NCI-H2196 treated with DMSO at 0.1 percent for 48 hours (cell line): ENCODE measurements around the gene NR3C2.

Experiments used
- DNase-seq: peaks from one replicate; lab custom pipeline; 2025; ENCODE audit not compliant: unreplicated experiment; lab: John Stamatoyannopoulos, UW

The NR3C2 gene

DNA sequence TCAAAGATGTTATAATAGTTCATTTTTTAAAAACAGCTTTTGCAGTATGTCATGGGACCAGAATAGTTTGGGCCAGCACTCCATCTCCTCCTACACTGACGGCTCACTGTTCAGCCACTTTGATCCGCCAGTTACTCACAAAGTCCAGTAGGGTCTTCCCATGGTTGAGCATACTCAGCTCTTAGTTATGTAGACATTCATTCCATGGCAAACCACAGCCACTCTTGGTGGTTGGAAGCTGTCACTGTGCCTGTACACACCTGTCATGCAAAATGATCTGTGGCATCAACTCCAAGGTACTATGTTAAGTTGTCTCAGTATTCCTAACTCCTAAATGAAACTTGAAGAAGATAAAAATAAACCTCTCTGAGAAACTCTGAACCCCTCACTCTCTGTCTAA is 127.2 kb downstream of the NR3C2 start:
- DNase-seq: no peak

DNA sequence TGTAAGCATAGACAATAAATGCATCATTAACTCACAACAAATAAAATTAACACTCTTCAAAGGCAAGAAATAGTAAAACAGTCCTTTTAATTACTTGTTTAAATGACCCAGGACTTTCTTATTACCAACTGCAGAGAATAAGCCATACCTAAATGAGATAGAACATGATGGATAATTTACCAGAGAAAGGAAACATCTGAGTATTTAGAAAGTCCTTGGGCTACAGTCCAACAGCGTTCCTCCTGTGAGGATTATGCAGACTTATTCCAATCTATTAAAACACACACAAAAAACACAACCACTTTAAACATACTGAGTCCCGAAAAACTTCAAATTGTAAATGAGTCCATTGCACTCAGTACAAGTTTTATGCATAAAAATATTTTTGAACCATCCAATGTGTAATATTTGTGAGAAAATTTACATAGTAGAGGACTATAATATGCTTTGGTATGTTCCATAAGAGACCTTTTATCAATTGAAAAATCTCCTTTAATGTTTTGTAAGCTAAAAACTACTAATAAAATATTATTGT is 129.2 kb downstream of the NR3C2 start:
- DNase-seq: no peak

DNA sequence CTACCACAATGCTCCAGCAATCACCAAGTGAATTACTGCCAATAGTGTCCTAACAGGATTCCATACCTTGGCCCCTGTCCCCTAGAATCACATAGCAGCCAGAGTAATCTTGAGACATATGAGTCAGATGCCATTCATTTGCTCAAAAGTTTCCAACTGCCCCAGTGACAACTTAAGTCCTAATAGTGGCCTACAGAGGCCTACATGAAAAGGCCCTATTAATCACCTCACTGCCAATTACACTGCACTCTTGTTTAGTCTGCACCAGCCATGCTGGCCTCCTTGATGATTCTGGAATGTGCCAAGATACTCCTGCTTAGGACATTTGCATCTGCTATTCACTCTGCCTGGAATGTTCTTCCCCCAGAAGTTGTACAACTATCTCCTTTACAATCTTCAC is 130.7 kb downstream of the NR3C2 start:
- DNase-seq: no peak

DNA sequence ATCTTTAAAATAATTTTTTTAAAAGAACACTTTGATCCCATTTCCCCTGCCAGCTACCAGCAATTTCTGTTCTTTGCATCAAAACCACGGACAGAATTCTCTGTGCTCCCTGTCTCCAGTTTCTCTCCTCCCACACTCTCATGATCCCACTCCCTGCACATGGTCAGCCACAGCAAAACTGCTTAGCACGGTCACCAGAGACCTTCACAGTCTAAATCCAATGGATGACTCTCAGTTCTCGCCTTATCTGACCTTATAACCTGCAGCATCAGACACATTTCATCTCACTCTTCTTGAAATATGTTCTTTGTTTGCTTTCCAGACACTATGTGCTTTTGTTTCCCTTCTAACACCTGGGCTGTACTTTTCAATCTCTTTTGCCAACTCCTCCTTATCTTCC is 131.5 kb downstream of the NR3C2 start:
- no peak for DNase-seq

DNA sequence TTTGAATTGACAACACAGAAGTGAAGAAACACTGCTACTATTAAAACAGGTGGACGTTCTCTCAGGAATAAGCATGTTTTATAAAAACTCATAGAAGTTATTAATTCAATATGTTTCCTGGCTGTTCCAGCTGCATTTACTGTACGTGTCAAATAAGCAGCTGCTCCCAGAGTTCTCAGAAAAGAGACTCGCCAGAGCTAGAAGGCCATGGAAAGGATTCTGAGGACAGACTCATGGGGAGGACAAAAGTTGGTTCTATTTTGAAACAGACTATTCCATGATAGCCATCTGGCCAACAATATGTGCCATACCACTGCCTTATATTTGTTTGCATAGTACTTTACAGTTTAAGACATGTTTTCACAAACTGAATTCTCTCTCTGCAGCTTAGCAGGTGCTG is 136.5 kb downstream of the NR3C2 start:
- DNase-seq: no peak

DNA sequence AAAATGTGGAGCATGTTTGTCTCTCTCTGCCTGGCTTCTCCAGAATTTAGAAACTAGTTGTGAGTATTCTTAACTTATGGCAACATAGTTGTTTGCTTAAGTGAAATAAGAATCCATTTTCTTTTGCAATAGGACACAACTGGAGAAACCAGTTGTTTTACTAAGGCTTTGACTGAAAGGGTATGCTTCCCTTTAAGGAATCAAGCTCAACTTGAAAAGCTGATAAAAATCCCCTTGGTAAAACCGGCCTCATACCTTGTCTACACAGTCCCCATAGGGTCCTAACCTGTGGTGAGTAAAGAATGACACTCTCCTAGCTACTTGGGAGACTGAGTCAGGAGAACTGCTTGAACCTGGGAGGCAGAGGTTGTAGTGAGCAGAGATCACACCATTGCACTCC is 139.8 kb downstream of the NR3C2 start:
- no peak for DNase-seq

DNA sequence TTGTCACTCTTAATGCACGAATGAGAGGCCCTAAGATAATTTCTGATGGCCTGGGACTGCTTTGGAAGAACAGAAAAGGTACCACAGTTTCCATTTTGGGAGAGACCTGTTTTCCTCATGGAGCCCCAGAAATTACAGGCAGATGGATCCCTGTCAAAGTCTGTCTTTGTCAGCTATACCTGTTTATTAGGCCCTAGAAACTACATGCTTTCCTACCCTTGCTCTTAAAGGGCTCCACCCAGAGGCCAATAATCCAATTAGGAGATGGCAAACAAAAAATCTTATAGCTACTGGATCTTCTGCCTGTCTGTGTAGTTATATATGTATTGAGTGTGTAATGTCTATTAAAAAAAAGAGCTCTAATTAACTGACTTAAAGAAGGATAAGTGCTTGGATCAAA is 141.3 kb downstream of the NR3C2 start:
- DNase-seq: no peak

DNA sequence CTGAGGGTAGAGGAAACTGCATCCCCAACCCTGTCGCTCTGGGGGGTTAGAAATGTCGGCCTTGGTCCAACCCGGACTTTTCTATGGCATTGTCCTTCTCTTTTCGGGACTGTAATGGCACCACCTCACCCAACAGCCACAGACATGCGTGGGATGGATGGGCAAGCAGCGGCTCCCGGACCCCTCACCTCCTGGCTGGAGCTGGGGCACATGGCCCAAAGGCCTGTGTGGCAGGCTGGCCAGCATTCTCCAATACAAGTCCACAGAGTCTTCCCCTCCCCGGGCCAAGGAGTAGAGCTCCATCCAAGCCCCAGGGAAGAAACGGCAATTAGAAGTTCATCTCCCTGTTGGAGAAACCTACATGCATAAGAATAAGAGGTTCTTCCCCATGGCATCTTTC is 142.9 kb downstream of the NR3C2 start:
- no peak for DNase-seq

DNA sequence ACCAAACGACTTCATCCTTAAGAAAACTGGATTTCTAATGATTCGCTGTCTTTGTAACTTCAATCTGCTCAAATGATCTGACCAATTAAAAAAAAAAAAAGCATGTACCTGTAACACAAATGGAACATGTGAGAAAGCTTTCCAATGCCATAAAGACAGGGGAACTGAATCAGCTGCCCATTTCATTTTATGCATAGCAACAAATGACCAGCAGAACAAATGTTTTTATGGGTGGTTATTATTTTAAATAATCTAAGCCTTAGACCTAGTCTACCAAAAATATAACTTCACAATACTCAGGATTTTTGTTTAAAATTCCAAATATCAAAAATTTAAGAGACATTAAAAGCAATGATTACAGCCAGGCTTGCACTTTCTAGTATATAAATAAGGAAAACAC is 145.7 kb downstream of the NR3C2 start:
- no peak for DNase-seq

DNA sequence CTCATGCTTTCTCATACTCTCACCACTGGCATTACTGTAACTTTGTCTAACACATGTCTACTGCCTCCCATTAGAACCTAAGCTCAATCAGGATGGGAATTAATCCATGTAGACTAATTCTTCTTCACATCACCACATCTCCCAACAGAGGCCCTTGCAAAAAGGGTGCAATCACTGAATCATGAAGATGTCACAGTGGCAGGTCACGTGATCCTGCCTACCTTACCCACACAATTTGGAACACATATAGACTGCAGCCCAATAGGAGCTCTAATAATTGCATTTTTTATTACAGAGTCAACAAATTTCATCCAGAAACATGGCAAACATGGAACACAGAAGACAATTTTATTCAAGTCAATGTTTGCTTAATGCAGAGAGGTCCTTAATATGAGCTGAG is 146.6 kb downstream of the NR3C2 start:
- DNase-seq: no peak

DNA sequence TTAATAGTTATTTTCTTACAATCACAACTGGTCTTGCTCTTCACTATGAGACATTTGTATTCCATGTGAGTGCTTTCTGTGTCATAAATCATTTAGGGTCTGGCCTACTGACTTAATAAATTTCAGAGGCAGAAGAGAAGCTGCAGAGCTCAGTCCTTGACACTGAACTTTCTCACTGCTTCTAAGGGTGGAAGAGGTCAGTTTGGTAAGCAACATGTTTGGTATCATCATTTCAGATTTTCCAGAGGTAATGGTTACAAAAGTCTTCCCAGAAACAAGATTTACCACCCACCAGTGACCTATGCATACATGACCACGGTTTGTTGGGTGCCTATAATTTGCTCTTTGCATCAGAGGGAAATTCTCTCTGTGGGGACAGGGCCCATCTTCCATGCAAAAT is 148.6 kb downstream of the NR3C2 start:
- no peak for DNase-seq

DNA sequence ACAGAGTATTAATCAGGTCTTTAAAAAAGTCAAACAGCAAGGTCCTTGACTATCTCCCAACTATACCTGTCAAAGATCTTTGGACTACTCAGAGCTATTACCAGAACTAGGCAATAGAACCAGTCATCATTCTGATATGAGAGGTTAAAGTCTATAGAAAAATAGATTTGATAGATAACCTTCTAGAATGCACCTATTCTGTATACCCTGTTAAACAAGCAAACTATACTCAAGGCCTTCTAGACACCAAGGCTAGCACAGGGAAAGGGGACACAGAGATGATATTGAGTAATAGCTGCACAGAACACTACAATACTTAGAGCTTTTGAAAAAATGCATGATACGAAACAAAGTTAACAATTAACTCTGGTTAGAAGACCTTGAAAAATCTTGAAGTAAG is 149.5 kb downstream of the NR3C2 start:
- DNase-seq: no peak

DNA sequence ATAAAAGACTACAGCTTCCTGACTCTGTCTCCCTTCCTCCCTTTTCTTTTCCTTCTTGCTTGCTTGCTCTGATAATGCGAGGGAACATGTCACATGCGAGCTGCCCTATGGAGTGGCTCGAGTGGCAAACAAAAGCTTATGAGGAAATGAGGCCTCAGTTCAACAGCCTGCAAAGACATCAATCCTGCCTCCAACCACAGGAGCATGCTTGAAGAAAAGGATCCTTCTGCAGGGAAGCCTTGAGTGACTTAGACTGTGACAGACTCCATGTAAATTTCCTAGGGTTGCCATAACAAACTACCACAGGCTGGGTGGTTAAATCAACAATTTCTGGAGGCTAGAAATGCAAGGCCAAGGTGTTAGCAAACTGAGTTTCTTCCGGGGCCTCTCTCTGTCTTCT is 152.5 kb downstream of the NR3C2 start:
- no peak for DNase-seq

DNA sequence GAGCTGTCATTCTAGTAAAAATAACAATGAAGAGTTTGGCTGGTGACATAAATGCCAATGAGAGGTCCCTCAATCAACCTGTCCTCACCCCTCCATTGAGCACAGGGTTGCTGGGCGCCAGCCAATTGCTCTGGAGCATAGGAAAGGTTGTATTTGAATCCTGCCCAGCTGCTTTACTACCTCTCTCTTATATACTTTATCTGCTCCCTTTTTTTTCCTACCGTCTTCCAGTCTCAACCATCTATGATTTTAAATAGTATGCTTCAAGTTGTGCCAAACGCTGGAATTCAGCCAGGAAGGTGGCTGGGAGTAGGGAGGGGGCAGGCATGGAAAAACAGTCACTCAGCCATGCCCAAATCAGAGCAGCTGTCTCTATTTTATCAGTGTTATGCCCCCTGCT is 153.8 kb downstream of the NR3C2 start:
- no peak for DNase-seq

DNA sequence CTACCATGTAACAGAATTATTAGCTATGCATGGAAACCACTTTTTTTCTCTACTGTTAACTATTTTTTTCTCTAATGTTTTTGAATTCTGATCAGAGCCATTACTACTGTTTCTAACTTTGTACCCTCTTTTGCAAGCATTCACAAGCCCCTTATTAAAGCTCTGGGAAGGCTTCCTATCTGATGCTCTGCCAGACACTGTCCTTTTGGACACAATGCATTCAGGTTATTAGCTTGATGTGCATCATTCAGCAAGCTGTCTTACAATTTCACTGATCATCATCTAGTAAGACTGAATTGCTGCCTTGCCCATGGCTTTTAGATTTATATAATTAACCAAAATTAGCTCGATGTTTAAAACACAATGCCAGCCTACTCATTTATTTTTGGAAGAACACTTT is 155.1 kb downstream of the NR3C2 start:
- no peak for DNase-seq

DNA sequence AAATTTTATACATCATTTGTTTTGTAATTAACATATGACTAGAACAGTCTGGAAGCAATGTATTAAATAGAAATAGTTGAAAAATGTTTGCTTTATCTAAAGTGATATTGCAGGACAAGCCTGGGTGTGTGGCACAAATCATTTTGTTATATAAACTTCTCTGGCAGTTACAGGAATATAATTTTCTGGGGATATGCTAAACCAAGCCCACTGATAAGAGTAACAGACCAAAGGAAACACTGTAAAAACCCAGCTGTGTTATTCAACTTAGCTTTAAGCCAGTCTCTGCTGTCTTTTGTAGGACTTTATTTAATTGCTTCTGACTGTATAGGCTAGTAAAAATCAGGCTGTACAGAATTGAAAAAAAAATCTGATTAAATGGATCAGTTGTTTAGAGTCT is 156.2 kb downstream of the NR3C2 start:
- no peak for DNase-seq

DNA sequence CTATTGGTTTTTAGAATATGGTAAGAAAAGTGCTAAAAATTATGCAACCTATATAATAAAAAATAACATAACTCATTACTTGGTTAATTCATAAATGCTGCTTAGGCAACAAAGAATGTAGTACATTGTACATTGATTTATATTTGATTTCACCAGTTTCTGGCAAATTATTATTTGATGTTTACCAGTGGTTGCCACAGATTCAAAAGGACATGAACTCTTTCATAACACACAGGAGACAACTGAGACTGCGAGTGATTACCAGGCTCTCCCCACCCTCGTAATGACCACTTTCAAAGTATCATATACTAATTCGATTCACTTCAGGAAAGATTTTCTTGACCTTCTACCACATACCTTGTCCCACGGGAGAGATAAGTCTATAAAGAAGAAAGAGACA is 158.5 kb downstream of the NR3C2 start:
- no peak for DNase-seq

DNA sequence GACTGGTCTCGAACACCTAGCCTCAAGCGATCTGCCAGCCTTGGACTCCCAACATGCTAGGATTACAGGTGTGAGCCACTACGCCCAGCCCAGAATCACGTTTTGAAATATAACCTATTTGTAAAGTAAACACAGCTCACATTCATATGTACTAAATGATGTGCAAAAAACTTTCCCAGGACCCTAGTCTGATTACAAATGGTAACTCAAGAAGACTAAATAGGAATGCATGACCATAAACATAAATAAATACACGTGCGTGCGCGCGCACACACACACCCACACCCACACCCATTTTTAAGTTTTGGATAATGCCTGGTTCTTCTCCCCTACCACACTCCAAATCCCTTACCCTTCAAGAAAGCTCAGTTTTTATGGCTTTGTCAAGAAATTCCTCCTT is 163.9 kb downstream of the NR3C2 start:
- DNase-seq: no peak

DNA sequence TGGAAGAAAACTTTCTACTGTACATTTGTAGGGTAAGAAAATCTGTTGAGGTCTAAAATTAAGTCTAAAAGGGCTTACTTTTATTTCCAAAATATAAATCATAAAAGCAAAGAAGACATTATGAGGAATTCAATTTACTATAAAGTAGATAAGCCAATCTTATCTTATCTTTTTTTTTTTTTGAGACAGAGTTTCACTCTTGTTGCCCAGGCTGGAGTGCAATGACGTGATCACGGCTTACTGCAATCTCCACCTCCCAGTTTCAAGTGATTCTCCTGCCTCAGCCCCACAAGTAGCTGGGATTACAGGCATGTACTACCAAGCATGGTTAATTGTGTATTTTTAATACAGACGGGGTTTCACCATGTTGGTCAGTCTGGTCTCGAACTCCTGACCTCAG is 166.9 kb downstream of the NR3C2 start:
- no peak for DNase-seq

DNA sequence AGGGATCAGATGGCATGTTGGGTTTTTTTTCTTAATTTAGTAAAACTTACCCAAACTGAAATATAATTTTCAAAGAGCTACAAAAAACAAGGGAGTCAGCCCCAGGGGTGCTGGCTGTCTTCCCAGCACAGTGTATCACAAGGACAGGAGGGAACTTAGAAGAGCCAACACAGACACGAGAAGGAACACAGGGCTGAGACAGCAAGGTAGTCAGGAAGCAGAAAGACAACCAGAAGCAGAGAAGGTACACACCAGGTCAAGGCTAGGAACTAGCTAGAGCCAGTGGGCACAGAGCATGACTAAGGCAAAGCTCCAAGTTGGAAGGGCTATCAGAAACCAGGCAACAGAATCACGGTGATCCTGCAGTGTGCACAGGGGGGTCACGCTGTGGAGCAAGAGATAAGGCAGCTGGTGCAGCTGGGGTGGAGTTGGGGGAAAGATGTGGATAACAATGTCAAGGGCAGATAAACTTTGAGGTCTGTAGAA is 168.7 kb downstream of the NR3C2 start:
- DNase-seq: no peak

DNA sequence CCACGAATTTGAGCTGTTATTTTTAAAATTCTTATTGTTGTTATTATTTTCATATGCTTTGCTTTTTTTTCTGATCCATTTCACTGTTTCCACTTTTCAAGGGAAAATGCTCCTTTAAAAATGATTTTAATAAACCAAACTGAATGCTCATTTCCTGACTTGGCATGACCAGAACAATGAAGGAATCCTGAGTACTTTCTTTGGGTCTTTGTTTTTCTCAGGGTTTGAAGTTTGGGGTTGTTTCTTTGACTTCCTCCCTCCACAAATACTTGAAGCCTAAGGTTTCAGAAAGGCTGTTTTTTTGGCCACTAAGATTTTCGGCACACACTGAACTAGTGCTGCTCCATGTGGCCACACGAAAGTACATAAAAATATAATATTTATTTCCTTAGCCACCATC is 171.0 kb downstream of the NR3C2 start:
- DNase-seq: no peak

DNA sequence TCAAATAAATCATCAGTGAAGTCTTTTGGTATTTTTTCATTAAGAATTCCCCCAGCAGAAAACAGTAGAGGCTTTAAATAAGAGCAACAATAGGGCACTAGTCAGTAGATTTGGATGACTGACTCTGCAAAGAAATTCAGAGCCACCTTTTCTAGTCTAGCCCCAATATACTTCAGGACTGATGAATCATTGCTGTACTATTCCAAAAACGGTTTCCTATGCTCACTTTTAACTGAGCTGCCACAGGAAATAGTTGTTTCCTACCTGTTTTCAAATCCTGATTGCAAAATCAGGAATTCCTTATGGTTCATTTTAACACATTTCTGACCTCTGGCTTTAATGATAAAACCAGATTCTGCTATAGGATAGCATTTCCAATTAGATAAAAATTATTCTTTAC is 171.6 kb downstream of the NR3C2 start:
- no peak for DNase-seq

DNA sequence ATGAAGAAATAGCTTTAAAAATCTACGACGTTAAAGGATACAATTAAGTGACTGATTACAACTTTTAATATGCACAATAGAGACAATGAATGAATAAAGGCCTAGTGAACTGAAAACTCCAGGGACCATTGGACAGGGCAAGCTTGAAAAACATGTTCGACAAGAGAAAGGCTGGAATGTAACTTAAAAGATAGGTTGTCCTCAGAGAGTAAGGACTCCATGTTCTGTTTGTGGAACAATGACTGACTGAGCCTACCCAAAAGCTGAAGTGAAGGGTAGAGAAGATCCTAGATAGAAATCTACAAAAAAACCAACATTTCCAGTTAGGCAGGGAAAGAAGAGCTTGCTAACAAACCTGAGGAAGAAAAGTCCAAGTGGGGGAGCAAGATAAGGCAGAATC is 173.4 kb downstream of the NR3C2 start:
- no peak for DNase-seq

DNA sequence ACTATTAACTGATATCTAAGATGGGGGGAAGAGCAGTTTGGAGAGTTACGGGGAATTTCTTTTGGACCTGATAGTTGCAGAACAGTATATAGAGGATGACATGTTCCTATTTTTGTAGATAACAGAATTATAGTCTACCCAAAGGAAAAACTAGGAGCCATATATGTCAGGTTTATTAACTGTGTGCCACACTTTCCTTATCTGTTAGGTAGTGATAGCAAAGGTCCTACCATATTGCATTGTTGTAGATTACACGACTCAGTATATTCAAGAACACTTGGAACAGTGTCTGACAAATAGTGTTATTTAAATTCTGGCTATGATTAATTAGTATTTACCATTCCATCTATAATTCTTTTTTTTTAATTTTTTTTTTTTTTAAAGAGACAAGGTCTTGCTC is 175.3 kb downstream of the NR3C2 start:
- no peak for DNase-seq
